Amygdala (tissue), 56 donors: Measurements from ENCODE around the gene CSAD.
"Not testable (repeated sequence)": the region's sequence is repeated elsewhere in the genome, so short reads cannot be mapped to it uniquely, and the experiment has no call there.

Experiments used
- DNase-seq, 56 donors: peaks; one replicate each; lab custom pipeline; 2025; lab: John Stamatoyannopoulos, UW

The CSAD gene

DNA sequence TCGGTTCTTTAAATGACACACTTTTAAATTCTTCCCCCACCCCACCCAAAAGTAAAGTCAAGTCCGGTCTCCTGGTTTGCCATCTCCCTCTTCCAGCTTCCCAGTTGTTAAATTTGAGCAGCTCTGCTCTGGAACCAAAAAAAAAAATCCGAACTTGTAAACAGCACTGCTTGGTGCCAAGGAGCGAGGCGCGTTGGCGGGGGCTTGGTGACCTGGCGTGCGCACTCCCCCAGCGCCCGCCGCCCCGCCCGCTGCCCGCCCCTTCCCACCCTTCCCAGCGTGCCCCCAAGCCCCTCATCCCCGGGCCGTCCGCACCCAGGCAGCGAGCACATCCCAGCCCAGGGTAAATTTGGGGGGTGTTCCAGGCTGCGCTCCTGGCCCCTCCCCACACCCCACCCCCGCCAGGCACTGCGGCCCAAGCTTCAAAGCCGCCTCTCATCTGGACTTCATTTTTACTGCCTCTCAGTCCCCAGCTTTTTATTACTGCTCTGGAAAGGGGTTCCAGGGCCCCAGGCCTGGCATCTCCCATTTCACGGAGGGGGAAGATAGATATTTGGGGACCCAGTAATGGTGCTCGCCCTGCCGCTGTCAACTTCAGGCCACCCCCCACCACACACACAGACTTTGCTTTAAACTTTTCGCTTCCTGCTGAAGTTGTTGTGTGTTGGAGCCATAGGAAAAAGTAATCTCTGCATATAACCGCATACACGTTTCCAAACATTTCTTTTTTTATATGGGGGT is 38.0 kb upstream of the CSAD start:
- DNase-seq = peak in 1 of 56 donors; percentile 19

- DNase-seq = no peak
Measured at GRCh38 chr12:53217931-53218307, 37.2 kb upstream of the CSAD start.

- DNase-seq = no peak
Measured at GRCh38 chr12:53217051-53217930, 36.6 kb upstream of the CSAD start.

GRCh38 chr12:53215497-53215896 is 34.8 kb upstream of the CSAD start:
- DNase-seq = no peak

DNA sequence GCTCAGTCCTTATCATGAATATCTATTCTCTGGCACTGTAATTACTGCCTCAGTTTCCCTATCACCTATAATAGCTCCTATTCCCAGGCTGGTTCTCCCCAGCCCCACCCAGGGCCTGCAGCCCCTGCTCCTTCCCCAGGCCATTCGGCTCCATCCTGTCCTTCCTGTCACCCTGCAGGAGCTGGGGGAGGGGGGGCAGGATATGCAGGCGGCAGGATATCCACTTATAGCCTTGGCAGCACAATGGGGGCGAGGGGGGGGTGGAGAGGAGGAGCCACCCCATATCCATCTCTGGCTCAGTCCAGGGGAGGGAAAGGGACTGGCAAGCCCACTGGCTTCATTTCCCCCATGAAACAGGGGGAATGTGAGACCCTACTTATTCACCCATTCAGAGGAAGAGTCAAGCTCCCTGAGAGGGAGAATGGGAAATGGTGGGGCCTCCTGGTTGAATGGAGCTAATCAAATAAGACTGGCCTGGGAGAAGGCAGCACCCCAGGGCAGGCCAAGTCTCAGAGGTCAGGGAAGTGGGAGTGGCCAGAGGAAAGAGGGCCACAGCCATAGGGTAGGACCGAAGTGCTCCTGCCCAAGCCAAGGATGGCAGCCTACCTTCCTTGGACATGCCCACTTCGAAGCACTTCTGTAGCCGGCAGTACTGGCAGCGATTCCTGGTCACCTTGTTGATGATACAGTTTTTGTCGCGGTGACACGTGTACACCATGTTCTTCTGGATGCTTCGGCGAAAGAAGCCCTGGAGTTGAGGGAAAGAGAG is 34.1 kb upstream of the CSAD start:
- no peak for DNase-seq

- no peak for DNase-seq
Measured at GRCh38 chr12:53214221-53214620, 33.5 kb upstream of the CSAD start.

GRCh38 chr12:53213348-53213747 is 32.6 kb upstream of the CSAD start:
- DNase-seq = peak in 54 of 56 donors; percentile 21 to 94 (median 66)

DNA sequence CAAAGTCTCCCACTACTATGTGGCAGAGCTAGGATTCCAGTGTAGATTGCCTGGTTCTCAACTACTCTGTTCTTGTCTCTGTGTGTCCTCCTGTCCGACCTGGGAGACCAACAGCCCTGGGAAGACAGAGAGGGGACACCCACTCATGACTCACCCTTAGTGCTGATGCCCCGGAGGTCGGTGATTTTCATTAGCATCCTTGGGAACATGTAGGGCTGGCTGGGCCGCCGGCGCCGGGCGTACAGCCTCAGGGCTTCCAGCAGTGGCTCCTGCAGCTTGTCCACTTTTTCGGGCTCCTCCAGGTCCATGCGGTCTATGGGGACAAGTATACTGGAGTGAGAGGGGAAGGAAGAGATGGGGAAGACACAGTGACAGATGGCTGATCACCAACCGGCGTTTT is 32.2 kb upstream of the CSAD start:
- no peak for DNase-seq

- DNase-seq = no peak
Measured at GRCh38 chr12:53211476-53212381, 31.0 kb upstream of the CSAD start.

- DNase-seq = no peak
Measured at GRCh38 chr12:53210843-53211242, 30.1 kb upstream of the CSAD start.

GRCh38 chr12:53208877-53209463 is 28.2 kb upstream of the CSAD start:
- DNase-seq = no peak

DNA sequence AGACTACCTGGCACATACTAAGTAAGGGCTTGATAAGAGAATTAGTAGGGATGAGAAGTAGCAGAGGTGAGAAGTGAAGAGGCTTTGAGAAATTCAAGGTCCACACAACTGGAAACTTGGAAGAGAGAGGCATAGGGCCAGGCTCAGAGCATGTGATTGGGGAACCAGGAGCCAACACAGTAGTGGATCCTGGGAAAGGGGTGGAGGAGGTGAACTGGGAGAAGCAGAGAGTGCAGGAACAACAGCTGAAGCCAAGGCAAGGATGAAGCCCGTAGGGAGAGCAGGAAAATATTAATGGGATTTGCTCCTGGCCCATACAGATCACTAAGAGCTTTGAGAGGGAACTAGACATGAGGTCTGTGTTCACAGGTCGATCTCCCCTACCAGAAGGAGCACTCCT is 27.7 kb upstream of the CSAD start:
- no peak for DNase-seq

DNA sequence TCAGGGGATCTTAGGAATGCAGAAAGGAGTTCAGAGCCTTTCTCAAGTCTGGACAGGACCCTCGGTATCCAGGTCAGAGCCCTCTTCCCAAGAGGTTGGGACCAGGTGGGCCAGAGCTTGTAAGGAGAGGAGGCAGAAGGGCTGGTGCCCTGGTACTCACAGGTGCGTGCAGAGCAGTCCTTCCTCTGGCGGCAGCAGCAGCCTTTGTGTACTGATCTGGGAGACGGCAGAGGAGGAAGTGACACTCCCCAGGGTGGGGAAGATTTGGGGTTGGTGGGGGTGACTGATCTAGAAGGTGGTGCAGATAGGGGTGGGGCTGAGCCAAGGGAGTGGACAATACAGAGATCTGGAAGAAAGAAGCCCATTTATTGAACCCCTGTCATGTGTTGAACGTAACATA is 26.3 kb upstream of the CSAD start, which contains the start of gene ITGB7:
Gene ITGB7, minus strand, starts transcription at position 210 of the 400 bp plus-strand sequence. CDS start 6,808 bp downstream, outside the sequence.
- DNase-seq = no peak

DNA sequence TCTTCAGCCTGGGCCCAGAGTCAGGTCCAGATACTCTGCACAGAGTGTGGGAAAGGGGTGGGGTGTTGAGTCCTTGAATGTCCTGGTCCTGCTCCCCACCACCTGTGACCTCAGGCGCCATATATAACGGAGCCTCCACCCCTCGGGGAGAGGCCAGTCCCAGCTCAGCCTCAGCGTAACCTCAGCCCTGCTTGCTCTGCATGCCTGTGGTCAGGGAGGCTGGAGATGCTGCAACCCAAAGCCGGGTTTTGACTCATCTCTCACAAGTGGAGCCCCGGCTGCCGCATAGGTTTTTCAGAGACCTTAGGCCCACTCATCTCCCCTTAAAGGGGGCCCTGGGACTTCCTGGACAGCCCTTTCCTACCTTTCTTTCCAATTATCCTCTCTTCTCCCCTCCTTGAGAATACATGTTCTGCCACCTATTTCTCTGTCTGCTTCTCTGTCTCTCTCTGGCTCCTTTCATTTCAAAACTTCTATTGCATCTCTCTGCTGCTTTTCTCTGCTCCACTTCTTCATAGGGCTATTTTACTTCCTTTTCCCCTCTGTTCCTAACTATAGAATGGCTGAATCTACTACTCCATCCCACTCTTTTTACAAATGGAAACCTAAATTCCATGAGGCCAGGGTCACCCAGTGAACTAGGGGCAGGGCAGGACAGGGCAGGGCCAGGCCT is 25.2 kb upstream of the CSAD start:
- DNase-seq = no peak

GRCh38 chr12:53204351-53204750 is 23.6 kb upstream of the CSAD start:
- DNase-seq = no peak

DNA sequence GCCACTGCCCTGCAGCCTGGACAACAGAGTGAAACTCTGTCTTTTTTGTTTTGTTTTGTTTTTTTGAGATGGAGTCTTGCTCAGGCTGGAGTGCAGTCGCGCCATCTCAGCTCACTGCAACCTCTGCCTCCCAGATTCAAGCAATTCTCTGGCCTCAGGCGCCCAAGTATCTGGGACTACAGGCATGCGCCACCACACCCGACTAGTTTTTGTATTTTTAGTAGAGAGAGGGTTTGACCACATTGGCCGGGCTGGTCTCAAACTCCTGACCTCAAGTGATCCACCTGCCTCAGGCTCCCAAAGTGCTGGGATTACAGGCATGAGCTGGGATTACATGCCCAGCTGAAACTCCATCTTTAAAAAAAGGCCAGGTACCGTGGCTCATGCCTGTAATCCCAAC is 21.6 kb upstream of the CSAD start:
- DNase-seq = not testable (repeated sequence)

GRCh38 chr12:53201639-53202038 is 20.9 kb upstream of the CSAD start:
- DNase-seq = no peak

- no peak for DNase-seq
Measured at GRCh38 chr12:53201177-53201541, 20.4 kb upstream of the CSAD start.
